ENCODE data around the gene KRTAP16-1.
"Not testable (repeated sequence)": the region's sequence is repeated elsewhere in the genome, so short reads cannot be mapped to it uniquely, and the experiment has no call there.

The KRTAP16-1 gene, protein sequence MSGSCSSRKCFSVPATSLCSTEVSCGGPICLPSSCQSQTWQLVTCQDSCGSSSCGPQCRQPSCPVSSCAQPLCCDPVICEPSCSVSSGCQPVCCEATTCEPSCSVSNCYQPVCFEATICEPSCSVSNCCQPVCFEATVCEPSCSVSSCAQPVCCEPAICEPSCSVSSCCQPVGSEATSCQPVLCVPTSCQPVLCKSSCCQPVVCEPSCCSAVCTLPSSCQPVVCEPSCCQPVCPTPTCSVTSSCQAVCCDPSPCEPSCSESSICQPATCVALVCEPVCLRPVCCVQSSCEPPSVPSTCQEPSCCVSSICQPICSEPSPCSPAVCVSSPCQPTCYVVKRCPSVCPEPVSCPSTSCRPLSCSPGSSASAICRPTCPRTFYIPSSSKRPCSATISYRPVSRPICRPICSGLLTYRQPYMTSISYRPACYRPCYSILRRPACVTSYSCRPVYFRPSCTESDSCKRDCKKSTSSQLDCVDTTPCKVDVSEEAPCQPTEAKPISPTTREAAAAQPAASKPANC

DNA sequence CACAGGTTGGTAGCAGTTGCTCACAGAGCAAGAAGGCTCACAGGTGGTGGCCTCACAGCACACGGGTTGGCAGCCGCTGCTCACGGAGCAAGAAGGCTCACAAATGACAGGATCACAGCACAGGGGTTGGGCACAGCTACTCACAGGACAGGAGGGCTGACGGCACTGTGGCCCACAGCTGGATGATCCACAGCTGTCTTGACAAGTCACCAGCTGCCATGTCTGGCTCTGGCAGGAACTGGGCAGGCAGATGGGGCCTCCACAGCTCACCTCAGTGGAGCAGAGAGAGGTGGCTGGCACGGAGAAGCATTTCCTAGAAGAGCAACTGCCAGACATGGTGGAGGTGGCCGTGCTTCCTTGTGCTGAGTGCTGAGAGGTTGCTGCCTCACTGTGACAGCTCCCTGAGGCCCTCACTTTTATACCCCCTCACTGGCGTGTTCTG is at the start of gene KRTAP16-1:
Gene KRTAP16-1 (minus strand): TSS at position 392 of the 442 bp plus-strand sequence. CDS start 56 bp downstream, at position 336.
- no peak within 1 kb of the TSS for H3K27ac ChIP-seq (ENCODE audit: low read length)
- no peaks in the 10 kb centered on the region for H3K4me1 ChIP-seq (ENCODE audit: control insufficient read depth, low read depth, low read length)
- no peak within 1 kb of the TSS for H3K9ac ChIP-seq (ENCODE audit: low read length)
- no peaks in the 10 kb centered on the region for H3K36me3 ChIP-seq (ENCODE audit: control insufficient read depth, low read depth, low read length)
- no peaks in the 10 kb centered on the region for H3K9me3 ChIP-seq (ENCODE audit: control insufficient read depth, low read depth, low read length)
- no peaks in the 10 kb centered on the region for H3K27me3 ChIP-seq (ENCODE audit: control insufficient read depth, insufficient read depth, low read length)
- no peak within 1 kb of the TSS for H3K4me3 ChIP-seq (ENCODE audit: low read length)

DNA sequence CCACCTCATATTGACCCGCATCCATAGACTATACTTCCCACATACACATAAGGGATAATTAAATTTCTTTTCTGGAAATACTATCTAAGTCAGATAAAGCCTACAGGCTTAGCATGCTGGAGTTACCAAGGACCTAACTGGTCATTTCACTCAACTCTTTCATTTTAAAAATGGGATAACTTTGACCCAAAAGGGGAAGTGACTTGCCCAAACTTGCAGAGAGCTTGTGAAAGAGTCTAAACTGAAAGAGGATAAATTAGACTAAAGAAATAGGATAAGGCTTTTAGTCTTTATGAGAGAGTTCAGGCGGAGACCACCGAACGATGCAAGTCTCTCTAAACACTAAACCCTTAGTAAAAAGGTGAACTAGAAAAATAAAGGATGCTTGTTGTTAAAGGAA is 45.4 kb upstream of the KRTAP16-1 start:
- H3K4me1 ChIP-seq (ENCODE audit: control insufficient read depth, low read depth, low read length), result no peaks in the 10 kb centered on the region
- H3K36me3 ChIP-seq (ENCODE audit: control insufficient read depth, low read depth, low read length), result no peaks in the 10 kb centered on the region
- no peaks in the 10 kb centered on the region for H3K9me3 ChIP-seq (ENCODE audit: control insufficient read depth, low read depth, low read length)
- no peak overlapping the region for H3K4me3 ChIP-seq (ENCODE audit: low read length)
- no peaks in the 10 kb centered on the region for H3K27me3 ChIP-seq (ENCODE audit: control insufficient read depth, insufficient read depth, low read length)
- H3K9ac ChIP-seq (ENCODE audit: low read length), result no peak overlapping the region
- H3K27ac ChIP-seq (ENCODE audit: low read length), result no peak overlapping the region

DNA sequence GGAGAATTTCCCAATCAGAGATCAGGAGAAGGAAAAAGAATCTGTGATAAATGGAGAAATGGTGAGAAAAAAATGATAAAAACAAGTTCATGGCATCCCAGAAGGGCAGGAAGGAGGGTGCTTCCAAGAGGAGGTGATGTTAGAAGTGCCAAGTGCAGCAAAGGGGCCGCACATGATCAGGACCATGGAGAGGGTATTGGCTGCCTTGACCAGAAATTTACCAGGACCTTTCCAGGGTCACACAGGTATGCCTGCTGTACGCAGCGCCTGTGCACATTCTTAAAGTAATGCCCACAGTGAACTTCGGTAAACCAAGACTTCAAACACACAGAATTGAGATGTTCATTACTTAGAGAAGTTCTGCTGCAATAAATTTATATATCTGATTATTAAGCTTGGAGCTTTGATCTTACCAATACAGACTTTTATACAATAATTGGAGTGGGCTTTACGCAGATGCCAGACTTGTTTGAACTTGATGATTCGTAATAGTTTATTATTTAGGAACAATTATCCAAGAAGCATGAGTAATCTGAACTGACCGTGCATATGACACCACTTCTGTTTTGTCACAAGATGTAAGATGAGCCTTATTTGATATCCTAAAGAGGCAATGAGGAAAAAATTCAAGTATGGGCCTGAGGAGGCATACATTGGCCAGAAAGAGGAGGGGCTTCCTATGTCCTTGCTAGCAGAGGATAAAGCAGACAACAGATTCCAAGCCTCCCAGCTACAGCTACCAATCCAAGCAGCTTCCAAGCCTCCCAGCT is 43.7 kb upstream of the KRTAP16-1 start:
- no peaks in the 10 kb centered on the region for H3K4me1 ChIP-seq (ENCODE audit: control insufficient read depth, low read depth, low read length)
- H3K27me3 ChIP-seq (ENCODE audit: control insufficient read depth, insufficient read depth, low read length), result no peaks in the 10 kb centered on the region
- no peaks in the 10 kb centered on the region for H3K36me3 ChIP-seq (ENCODE audit: control insufficient read depth, low read depth, low read length)
- H3K9me3 ChIP-seq (ENCODE audit: control insufficient read depth, low read depth, low read length), result no peaks in the 10 kb centered on the region
- no peak overlapping the region for H3K9ac ChIP-seq (ENCODE audit: low read length)
- H3K4me3 ChIP-seq (ENCODE audit: low read length), result no peak overlapping the region
- no peak overlapping the region for H3K27ac ChIP-seq (ENCODE audit: low read length)

DNA sequence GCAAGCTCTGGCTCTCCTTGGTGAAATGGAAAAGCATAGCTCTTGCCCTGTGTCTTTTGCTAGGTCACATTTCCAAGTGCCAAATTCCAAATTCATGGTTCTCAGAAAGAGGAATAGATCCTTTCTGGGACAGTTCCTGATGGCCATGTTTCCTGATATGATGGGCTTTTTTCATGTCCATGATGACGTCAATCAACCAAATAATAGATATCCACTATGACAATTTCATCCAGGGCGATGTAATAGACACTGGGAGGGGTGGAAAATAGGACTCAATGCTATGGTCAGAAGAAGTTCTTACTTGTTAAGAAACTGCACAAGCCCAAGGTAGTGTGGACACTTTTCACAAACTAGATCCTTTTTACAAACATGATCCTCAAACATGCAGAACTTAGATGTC is 42.1 kb upstream of the KRTAP16-1 start:
- H3K4me1 ChIP-seq (ENCODE audit: control insufficient read depth, low read depth, low read length), result no peaks in the 10 kb centered on the region
- no peak overlapping the region for H3K9ac ChIP-seq (ENCODE audit: low read length)
- no peaks in the 10 kb centered on the region for H3K27me3 ChIP-seq (ENCODE audit: control insufficient read depth, insufficient read depth, low read length)
- no peaks in the 10 kb centered on the region for H3K36me3 ChIP-seq (ENCODE audit: control insufficient read depth, low read depth, low read length)
- no peak overlapping the region for H3K4me3 ChIP-seq (ENCODE audit: low read length)
- H3K9me3 ChIP-seq (ENCODE audit: control insufficient read depth, low read depth, low read length), result no peaks in the 10 kb centered on the region
- no peak overlapping the region for H3K27ac ChIP-seq (ENCODE audit: low read length)

DNA sequence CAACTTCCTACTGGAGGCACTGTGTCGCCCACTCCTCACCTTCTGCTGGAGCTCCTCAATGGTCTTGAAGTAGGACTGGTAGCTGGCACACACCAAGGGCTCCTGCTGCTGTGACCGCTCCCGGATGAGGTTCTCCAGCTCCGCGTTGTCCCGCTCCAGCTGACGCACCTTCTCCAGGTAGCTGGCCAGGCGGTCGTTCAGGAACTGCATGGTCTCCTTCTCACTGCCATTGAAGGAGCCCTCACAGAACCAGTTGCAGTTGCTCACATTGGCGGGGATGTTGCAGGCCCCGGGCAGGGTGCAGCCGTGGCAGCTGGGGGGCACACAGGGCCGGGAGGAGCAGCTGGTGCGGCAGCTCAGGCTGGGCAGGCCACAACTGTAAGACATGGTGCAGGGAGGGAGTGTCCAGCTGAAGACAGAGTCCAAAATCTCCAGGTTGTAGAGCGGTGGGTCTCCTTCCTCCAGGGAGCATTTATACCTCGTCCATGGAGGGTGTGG is 41.3 kb upstream of the KRTAP16-1 start, which contains the start of gene KRT33A:
Gene KRT33A (minus strand): TSS at position 448 of the 498 bp plus-strand sequence. CDS start 61 bp downstream, at position 387.
- not testable (repeated sequence) for H3K4me1 ChIP-seq (ENCODE audit: control insufficient read depth, low read depth, low read length)

DNA sequence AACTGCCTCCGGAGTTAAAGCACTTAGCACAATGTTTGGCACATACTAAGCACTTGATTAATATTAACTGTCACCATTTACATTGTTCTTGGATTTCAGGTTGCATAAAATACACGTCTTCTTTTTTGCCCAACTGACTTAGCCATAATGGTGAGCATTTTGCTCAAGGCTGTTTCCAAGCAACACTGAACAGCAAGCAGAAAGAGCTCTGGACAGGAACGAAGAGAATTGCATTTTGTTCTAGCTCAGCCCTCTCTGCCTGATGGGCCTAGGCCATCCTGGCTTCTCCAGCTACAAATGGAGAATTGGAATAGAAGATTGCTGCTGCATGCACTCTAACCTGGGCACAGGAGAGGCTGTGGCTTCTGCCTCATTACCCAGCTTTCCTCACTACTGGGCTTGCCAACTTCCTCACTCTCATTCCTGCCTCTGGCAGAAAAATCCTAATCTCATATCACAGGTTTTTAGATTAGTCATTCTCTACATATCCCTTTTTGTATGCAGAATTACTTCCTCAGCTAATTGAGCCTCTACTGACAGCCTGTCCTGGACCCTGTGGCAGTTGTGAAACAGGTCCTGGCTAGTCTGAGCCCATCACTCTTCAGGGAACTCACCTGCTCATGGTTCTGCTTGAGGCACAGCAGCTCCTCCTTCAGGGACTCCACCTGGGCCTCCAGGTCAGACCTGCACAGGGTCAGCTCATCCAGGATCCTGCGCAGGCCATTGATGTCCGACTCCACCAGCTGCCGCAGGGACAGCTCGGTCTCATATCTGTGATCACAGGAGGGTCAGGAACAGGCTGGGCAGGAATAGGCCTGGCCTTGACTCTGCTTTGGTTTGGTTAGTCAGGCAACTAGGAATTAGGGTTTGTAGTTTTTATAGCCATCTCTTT is 39.0 kb upstream of the KRTAP16-1 start:
- Histone ChIP-seq H3K9me3 (ENCODE audit: control insufficient read depth, low read depth, low read length) (no peaks in the 10 kb centered on the region), H3K4me1 (ENCODE audit: control insufficient read depth, low read depth, low read length) (no peaks in the 10 kb centered on the region), H3K36me3 (ENCODE audit: control insufficient read depth, low read depth, low read length) (no peaks in the 10 kb centered on the region), H3K9ac (ENCODE audit: low read length) (no peak overlapping the region), H3K27me3 (ENCODE audit: control insufficient read depth, insufficient read depth, low read length) (no peaks in the 10 kb centered on the region), H3K27ac (ENCODE audit: low read length) (no peak overlapping the region), H3K4me3 (ENCODE audit: low read length) (no peak overlapping the region)

More for the DNA sequence above, 41.3 kb upstream of the KRTAP16-1 start, which contains the start of gene KRT33A:
- not testable (repeated sequence) for H3K9ac ChIP-seq (ENCODE audit: low read length); H3K27me3 ChIP-seq (ENCODE audit: control insufficient read depth, insufficient read depth, low read length); H3K4me3 ChIP-seq (ENCODE audit: low read length); H3K36me3 ChIP-seq (ENCODE audit: control insufficient read depth, low read depth, low read length); H3K27ac ChIP-seq (ENCODE audit: low read length); H3K9me3 ChIP-seq (ENCODE audit: control insufficient read depth, low read depth, low read length)

DNA sequence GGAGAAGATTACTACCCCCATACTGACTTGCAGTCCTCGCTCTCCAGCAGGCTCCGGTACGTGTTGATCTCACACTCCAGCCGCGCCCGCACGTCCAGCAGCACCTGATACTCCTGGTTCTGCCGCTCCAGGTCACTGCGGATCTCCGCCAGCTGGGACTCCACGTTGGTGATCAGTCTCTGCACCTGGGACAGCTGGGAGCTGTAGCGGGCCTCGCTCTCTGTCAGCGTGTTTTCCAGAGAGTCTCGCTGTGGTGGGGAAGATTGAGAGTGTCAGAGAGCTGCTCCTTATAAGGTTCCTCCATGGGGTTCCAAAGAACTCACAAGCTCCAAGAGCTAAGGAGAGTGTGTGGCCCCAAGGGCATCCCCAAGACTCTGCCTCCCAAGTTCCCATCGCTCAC is 37.3 kb upstream of the KRTAP16-1 start:
- H3K36me3 ChIP-seq (ENCODE audit: control insufficient read depth, low read depth, low read length); H3K27ac ChIP-seq (ENCODE audit: low read length); H3K9ac ChIP-seq (ENCODE audit: low read length); H3K9me3 ChIP-seq (ENCODE audit: control insufficient read depth, low read depth, low read length); H3K4me1 ChIP-seq (ENCODE audit: control insufficient read depth, low read depth, low read length); H3K27me3 ChIP-seq (ENCODE audit: control insufficient read depth, insufficient read depth, low read length); H3K4me3 ChIP-seq (ENCODE audit: low read length): not testable (repeated sequence)

DNA sequence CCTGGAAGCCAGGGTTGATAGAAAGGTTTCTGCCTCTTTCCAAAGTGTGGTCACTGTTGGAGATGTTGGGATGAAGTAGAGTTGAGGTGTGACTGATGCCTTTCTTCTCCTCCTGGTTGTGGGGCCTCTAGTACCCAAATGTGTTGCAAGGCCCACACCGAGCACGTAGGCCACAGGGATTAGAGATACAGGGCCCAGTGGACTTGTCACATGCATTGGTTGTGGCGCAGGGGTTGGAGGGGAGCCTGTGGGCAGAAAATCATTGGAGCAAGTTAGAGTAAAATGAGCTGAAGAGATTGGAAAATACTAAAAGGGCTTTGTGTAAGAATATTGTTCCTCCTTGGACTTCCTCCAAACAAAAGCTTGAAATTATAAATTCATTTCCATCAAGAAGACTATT is 36.9 kb upstream of the KRTAP16-1 start:
- Histone ChIP-seq H3K4me3 (ENCODE audit: low read length) (no peak overlapping the region), H3K27me3 (ENCODE audit: control insufficient read depth, insufficient read depth, low read length) (no peaks in the 10 kb centered on the region), H3K9ac (ENCODE audit: low read length) (no peak overlapping the region), H3K9me3 (ENCODE audit: control insufficient read depth, low read depth, low read length) (no peaks in the 10 kb centered on the region), H3K36me3 (ENCODE audit: control insufficient read depth, low read depth, low read length) (no peaks in the 10 kb centered on the region), H3K27ac (ENCODE audit: low read length) (no peak overlapping the region), H3K4me1 (ENCODE audit: control insufficient read depth, low read depth, low read length) (no peaks in the 10 kb centered on the region)

DNA sequence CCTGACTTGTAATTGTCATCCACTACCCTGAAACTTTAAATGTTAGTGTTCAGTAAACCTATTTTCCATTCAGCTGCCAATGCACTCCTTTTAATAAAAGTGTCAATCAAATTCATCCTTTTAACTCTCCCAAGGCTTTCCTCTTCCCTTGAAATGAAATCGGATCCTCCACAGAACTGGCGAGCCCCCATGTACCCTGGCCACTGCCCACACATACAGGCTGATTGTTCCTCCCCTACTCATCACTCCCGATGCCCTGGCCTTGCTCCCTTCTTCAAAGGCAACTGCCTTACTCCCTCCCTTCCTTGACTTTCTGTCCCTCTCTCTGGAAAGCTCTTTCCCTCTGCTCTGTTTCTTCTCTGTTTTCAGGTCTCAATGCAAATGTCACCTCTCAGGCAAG is 33.9 kb upstream of the KRTAP16-1 start:
- H3K9me3 ChIP-seq (ENCODE audit: control insufficient read depth, low read depth, low read length), result no peaks in the 10 kb centered on the region
- no peak overlapping the region for H3K27ac ChIP-seq (ENCODE audit: low read length)
- H3K36me3 ChIP-seq (ENCODE audit: control insufficient read depth, low read depth, low read length), result no peaks in the 10 kb centered on the region
- H3K4me1 ChIP-seq (ENCODE audit: control insufficient read depth, low read depth, low read length), result no peaks in the 10 kb centered on the region
- no peak overlapping the region for H3K4me3 ChIP-seq (ENCODE audit: low read length)
- H3K27me3 ChIP-seq (ENCODE audit: control insufficient read depth, insufficient read depth, low read length), result no peaks in the 10 kb centered on the region
- no peak overlapping the region for H3K9ac ChIP-seq (ENCODE audit: low read length)

DNA sequence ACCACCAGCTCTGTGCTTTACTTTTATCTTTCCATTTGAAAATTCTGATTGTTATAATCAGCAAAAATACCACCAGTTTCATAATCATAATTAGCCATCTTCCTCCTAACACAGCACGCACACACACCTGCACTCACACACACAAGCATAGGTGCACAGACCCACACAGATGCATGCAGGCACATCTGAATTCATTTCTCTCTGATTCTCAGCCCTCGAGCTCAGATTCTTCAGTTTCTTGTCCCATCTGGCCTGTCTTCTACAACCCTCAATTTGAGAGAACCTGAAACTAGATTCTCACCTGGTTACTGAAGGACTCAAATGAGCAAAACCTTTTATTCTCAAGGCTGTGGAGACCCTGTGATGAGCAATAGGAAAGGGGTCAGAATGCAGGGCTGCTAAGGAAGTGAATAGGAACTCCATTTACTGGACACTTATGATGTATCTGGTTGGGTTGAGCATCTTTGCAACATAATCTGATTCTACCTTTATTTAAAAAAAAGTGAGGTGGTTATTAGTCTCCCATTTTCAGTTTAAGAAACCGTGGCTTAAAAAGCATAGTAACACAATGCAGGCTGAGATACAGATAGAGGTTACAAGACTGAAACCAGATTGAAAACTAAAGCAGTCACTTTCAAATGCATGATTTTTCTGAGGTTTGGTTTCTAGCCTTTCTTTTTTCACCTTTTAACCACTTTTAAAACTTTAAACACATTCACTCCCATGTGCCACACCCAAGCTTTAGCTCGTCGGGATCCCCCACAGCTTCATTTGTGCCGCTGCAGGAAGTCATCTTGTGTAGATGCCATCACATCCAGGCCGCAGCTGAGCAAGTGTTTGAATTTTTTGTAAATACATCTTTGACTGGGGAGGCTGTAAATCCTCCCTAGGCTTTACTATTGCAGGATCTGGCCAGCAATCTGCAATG is 32.1 kb upstream of the KRTAP16-1 start:
- H3K4me1 ChIP-seq (ENCODE audit: control insufficient read depth, low read depth, low read length), result no peaks in the 10 kb centered on the region
- no peaks in the 10 kb centered on the region for H3K36me3 ChIP-seq (ENCODE audit: control insufficient read depth, low read depth, low read length)
- H3K9me3 ChIP-seq (ENCODE audit: control insufficient read depth, low read depth, low read length), result no peaks in the 10 kb centered on the region
- H3K4me3 ChIP-seq (ENCODE audit: low read length), result no peak overlapping the region
- no peaks in the 10 kb centered on the region for H3K27me3 ChIP-seq (ENCODE audit: control insufficient read depth, insufficient read depth, low read length)
- no peak overlapping the region for H3K9ac ChIP-seq (ENCODE audit: low read length)
- H3K27ac ChIP-seq (ENCODE audit: low read length), result no peak overlapping the region
